KOPT-K1 (cell line): Measurements from ENCODE around the gene EMC1.
A peak's percentile ranks its signal among the peaks of the same experiment; 100 is the strongest.
"Not testable (repeated sequence)": the region's sequence is repeated elsewhere in the genome, so short reads cannot be mapped to it uniquely, and the experiment has no call there.

Experiments used
- H3K27ac ChIP-seq: fragments of 200-600 bp; sonication (generic); 2 replicates; pipeline ENCODE4 v1.5.1; 2016; ENCODE audit warnings: antibody characterized with exemption, mild to moderate bottlenecking, low read depth, low read length; ENCODE audit not compliant: poor library complexity, severe bottlenecking
- H3K36me3 ChIP-seq: fragments of 200-600 bp; sonication (generic); 2 replicates; pipeline ENCODE4 v1.5.1; 2017; ENCODE audit warnings: antibody characterized with exemption, mild to moderate bottlenecking, low read length, moderate library complexity; ENCODE audit not compliant: insufficient read depth
- H3K9me3 ChIP-seq: fragments of 200-600 bp; sonication (generic); 2 replicates; pipeline ENCODE4 v1.5.1; 2017; ENCODE audit warnings: antibody characterized with exemption, low read length, mild to moderate bottlenecking; ENCODE audit not compliant: insufficient read depth, poor library complexity, severe bottlenecking

EMC1 gene

GRCh38 chr1:19197845-19198244 lies 53.5 kb downstream of the EMC1 start:
- Histone ChIP-seq H3K27ac (no peak overlapping the region), H3K36me3 (peaks cover 90% of the 10 kb centered on the region), H3K9me3 (no peaks in the 10 kb centered on the region)

- no peak overlapping the region for H3K27ac ChIP-seq
- H3K36me3 ChIP-seq = peaks cover 91% of the 10 kb centered on the region
- H3K9me3 ChIP-seq = no peaks in the 10 kb centered on the region
These were observed 55.0 kb downstream of the EMC1 start for GRCh38 chr1:19196331-19196730.

DNA sequence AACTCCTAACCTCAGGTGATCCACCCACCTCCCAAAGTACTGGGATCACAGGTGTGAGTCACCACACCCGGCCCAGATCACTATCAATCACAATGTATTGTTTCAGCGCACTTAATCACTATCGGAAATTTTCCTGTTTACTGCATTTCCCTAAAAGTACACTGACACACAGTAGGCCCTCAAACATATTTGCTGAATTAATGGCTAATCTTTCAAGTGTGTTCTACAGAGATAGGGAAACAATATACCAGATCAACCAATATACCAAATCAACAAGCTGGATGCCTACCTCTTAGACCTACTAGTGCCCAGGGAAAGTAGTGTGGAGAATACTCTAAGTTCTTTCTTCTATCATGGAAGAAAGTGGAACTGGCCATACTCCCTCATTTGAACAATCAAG lies 58.3 kb downstream of the EMC1 start:
- no peak overlapping the region for H3K27ac ChIP-seq
- peaks cover 90% of the 10 kb centered on the region for H3K36me3 ChIP-seq
- H3K9me3 ChIP-seq = no peaks in the 10 kb centered on the region

- Histone ChIP-seq H3K36me3 (peaks cover 89% of the 10 kb centered on the region), H3K9me3 (no peaks in the 10 kb centered on the region), H3K27ac (no peak overlapping the region)
These were observed 59.5 kb downstream of the EMC1 start for GRCh38 chr1:19191811-19192210.

DNA sequence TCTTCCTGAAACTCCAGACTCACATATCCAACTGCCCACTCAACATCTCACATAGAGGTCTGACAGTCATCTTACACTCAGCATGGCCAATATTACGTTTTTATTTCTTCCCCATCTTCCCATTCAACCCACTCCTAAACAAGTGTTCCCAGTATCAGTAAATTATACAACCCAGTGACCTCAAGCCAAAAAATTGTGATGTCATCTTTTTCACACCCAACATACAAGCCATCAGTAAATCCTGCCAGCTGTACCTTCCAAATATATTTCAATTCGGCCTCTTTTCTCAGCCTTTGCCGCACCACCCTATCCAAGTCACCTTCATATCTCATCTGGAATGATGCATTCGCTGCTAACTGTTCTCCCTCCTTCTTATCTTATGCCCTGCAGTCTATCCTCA lies 60.9 kb downstream of the EMC1 start:
- no peaks in the 10 kb centered on the region for H3K9me3 ChIP-seq
- peaks cover 89% of the 10 kb centered on the region for H3K36me3 ChIP-seq
- no peak overlapping the region for H3K27ac ChIP-seq

DNA sequence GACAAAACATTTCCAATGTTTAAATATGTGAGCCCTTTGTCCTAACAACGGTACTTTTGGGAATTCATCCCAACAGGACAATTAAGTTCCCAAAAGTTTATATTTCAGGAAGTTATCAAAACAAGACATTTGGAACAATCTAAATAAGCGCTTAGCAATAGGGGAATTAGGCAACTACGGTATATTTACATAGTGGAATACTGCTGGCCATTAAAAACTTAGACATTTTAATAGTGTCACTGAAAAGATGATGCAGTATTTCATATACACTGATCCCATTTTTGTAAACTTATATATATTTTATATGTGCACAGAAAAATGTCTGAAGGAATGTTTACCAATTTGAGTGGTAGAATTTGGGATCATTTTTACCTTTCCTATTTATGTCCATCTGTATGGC lies 62.1 kb downstream of the EMC1 start:
- H3K36me3 ChIP-seq = peaks cover 98% of the 10 kb centered on the region
- H3K27ac ChIP-seq = no peak overlapping the region
- H3K9me3 ChIP-seq = no peaks in the 10 kb centered on the region

DNA sequence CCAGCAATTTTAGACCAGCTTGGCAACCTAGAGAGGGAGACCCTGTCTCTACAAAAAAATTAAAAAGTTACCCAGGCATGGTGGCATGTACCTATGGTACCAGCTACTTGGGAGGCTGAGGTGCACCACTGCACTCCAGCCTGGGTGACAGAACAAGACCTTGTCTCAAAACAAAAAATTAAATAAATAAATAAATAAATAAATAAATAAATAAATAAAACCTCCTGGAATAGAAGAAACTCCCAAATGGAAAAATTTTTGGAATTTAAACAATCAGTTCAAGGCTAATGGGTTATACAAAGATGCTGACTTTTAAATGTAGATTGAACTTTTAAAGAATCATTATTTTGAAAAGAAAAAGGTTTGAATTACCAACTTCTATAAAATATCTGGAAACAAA lies 63.5 kb downstream of the EMC1 start:
- H3K9me3 ChIP-seq = no peaks in the 10 kb centered on the region
- no peak overlapping the region for H3K27ac ChIP-seq
- peaks cover 98% of the 10 kb centered on the region for H3K36me3 ChIP-seq

DNA sequence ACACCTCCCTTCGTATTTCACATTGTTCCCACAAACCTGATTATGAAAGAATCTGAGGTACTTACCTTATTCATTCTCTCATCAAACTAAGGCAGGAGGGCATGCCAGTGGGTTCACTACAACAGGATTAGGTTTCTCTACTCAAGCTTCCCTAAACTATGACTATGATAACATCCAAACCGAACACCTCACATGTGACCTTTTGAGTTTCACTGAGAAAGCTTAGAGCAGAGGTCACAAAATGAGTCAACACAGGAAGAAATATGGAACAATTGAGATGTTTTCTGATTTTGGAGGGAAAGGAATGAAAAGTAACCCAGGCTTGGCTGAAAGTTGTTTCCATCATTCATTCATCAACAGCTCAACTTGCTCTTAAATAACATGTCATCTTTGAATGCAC lies 65.3 kb downstream of the EMC1 start:
- Histone ChIP-seq H3K36me3 (peaks cover 98% of the 10 kb centered on the region), H3K9me3 (no peaks in the 10 kb centered on the region)

GRCh38 chr1:19182223-19182622 lies 69.1 kb downstream of the EMC1 start:
- H3K27ac ChIP-seq = no peak overlapping the region
- no peaks in the 10 kb centered on the region for H3K9me3 ChIP-seq
- H3K36me3 ChIP-seq = peaks cover 87% of the 10 kb centered on the region

More for the DNA sequence above, 65.3 kb downstream of the EMC1 start:
- no peak overlapping the region for H3K27ac ChIP-seq

DNA sequence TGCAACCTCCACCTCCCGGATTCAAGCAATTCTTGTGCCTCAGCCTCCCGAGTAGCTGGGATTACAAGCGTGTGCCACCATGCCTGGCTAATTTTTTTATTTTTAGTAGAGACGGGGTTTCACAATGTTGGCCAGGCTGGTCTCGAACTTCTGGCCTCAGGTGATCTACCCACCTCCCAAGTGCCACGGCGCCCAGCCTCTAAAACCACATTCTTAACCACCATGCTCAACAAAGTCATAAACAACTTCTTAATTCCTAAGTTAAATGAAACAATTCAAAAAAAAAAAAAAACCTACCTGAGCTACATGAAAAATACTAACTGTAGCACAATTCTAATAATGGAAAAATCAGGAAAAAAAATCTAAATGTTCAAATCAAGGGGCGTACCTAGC lies 71.1 kb downstream of the EMC1 start:
- H3K27ac ChIP-seq = peak overlapping the region; percentile 5
- peaks cover 87% of the 10 kb centered on the region for H3K36me3 ChIP-seq

GRCh38 chr1:19179597-19180264 lies 71.6 kb downstream of the EMC1 start:
- Histone ChIP-seq H3K27ac (peak overlapping the region; percentile 55), H3K36me3 (peaks cover 87% of the 10 kb centered on the region), H3K9me3 (no peaks in the 10 kb centered on the region)

More for the DNA sequence above, 71.1 kb downstream of the EMC1 start:
- not testable (repeated sequence) for H3K9me3 ChIP-seq

DNA sequence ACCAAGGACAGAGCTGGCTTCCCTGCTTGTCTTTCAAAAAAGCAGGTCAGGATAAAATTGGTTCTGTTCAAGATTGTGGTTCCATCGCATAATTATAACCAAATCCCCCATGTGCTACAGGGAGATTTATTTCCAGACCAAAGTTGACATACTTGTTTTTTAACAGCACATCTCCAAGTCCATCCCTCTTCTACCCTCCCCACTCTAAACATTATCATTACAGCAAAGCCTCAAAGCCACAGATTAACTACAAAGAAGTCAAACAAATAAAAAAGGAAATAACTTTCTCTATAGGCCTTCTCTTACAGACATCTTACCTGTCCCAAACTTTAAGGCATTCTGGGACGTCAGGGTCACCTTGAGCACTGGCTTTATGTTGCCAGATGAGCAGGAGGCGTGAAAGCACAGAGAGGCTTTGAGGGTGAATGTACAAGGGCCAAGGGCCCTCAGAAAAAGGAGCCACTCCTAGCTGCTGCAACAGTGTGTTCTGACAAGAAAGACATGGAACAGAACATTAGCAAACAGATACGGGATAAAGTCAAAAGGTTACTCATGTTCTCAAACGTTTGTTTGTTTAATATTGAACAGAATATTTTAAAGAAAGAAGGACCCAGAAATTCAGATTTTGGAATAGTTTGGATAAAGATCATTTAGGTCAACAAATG lies 72.5 kb downstream of the EMC1 start:
- Histone ChIP-seq H3K36me3 (peaks cover 87% of the 10 kb centered on the region), H3K27ac (peak overlapping the region; percentile 55)

DNA sequence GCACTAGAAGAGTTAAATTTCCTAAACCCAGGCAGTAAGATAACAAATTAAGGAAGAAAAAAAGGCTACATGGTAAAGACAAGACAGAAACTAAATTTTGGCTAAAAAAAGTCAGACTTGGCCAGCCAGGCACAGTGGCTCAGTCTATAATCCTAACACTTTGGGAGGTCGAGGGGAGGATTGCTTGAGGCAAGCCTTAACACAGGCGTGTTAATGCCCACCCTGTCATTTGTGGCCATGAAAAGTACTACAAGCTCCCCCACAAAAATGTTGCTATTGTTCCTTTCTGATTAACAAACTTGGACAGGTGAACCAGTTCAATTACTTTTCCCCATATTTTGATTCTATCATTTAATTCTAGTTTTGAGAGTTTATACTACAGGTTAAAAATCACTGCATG lies 73.5 kb downstream of the EMC1 start:
- no peak overlapping the region for H3K27ac ChIP-seq
- no peaks in the 10 kb centered on the region for H3K9me3 ChIP-seq
- H3K36me3 ChIP-seq = peaks cover 87% of the 10 kb centered on the region

More for the DNA sequence above, 72.5 kb downstream of the EMC1 start:
- no peaks in the 10 kb centered on the region for H3K9me3 ChIP-seq

GRCh38 chr1:19169642-19170041 lies 81.7 kb downstream of the EMC1 start:
- H3K9me3 ChIP-seq = no peaks in the 10 kb centered on the region
- peaks cover 100% of the 10 kb centered on the region for H3K36me3 ChIP-seq
- H3K27ac ChIP-seq = no peak overlapping the region

GRCh38 chr1:19167140-19167539 lies 84.2 kb downstream of the EMC1 start:
- H3K9me3 ChIP-seq = no peaks in the 10 kb centered on the region
- no peak overlapping the region for H3K27ac ChIP-seq
- H3K36me3 ChIP-seq = peaks cover 100% of the 10 kb centered on the region

DNA sequence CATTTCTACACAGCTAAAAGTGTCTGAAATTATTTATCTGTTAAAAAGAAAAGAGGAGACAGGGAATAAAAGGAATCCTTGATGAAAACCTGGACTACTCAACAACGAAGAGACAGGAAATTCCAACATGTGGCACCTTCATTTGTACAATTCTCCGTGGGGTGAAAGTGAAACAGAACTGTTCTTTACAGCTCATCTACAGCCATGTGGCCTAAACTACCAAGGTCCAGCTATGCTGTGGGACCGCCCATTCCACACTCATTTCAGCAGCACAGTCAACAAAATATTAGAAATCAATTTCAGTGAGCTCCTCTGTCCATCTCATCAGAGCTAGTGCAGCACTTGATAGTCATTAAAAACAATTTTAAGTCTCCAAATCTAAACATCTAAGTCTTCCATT lies 85.3 kb downstream of the EMC1 start:
- peaks cover 100% of the 10 kb centered on the region for H3K36me3 ChIP-seq
- no peak overlapping the region for H3K27ac ChIP-seq

More for the DNA sequence above, 85.3 kb downstream of the EMC1 start:
- H3K9me3 ChIP-seq = no peaks in the 10 kb centered on the region
